ENCODE measurements around the gene RBM19. TPM values are rescaled to one million over a fixed set of nuclear protein-coding genes. Genes with fewer than 3 reads are reported as not detected.

The RBM19 gene
- total and polyA plus RNA-seq, 2 donors (not counting 1 experiment from before 2014, with no cell fraction given) = 10.5 to 16.5 TPM

DNA sequence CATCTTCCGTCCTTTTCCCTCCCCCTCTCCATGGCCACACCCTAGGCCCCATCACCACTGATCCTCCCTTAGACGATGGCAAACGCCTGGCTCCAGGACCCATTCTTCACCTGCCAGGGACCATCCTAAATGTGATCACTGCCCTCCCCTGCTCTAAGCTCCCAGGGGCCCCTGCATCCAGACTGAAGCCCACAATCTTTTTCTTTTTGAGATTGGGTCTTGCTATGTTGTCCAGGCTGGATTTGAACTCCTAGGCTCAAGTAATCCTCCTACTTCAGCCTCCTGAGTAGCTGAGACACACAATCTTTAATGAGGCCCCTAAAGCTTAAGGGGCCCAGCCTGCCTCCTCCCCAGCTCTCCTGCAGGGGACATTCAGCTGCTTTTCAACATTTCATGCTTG is 15.3 kb downstream of the RBM19 start:
- no peak for TF ChIP-seq EZH2 (IDR thresholded peaks at IDR 0.05; ENCODE audit: low read length, missing control alignments)
- TF ChIP-seq, protein P1, sequence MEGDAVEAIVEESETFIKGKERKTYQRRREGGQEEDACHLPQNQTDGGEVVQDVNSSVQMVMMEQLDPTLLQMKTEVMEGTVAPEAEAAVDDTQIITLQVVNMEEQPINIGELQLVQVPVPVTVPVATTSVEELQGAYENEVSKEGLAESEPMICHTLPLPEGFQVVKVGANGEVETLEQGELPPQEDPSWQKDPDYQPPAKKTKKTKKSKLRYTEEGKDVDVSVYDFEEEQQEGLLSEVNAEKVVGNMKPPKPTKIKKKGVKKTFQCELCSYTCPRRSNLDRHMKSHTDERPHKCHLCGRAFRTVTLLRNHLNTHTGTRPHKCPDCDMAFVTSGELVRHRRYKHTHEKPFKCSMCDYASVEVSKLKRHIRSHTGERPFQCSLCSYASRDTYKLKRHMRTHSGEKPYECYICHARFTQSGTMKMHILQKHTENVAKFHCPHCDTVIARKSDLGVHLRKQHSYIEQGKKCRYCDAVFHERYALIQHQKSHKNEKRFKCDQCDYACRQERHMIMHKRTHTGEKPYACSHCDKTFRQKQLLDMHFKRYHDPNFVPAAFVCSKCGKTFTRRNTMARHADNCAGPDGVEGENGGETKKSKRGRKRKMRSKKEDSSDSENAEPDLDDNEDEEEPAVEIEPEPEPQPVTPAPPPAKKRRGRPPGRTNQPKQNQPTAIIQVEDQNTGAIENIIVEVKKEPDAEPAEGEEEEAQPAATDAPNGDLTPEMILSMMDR (conservative IDR thresholded peaks at IDR 0.05 in 1 of 2, IDR thresholded peaks at IDR 0.05 in 1 of 2; ENCODE audit: low read depth in 1 of 2, low read length in 2 of 2) = no peak
- Histone ChIP-seq H3K4me1 (ENCODE audit: control insufficient read depth, extremely low read depth, insufficient read depth, low read length) (no peaks in the 10 kb centered on the region), H3K4me3 (replicated peaks in 1 of 4; ENCODE audit: control extremely low read depth in 1 of 4, insufficient read depth in 1 of 4, low read depth in 3 of 4, low read length in 4 of 4) (no peak overlapping the region), H3K9me3 (ENCODE audit: control insufficient read depth, insufficient read depth, low read depth, low read length) (no peaks in the 10 kb centered on the region), H3K79me2 (ENCODE audit: control insufficient read depth, insufficient read depth, low read length) (no peaks in the 10 kb centered on the region), H3K36me3 (ENCODE audit: control insufficient read depth, insufficient read depth, low read length) (peaks cover 18% of the 10 kb centered on the region), H3K27ac (ENCODE audit: insufficient read depth, low read length) (no peak overlapping the region), H2AFZ (ENCODE audit: low read length) (no peak overlapping the region), H3K4me2 (ENCODE audit: extremely low read depth, insufficient read depth, low read length) (no peak overlapping the region), H3K27me3 (ENCODE audit: control insufficient read depth, insufficient read depth, low read length) (no peaks in the 10 kb centered on the region), H4K20me1 (ENCODE audit: control insufficient read depth, extremely low read depth, insufficient read depth, low read length) (no peaks in the 10 kb centered on the region), H3K9ac (ENCODE audit: insufficient read depth, low read length) (no peak overlapping the region)
- no peak for DNase-seq (ENCODE audit: low read depth in 2 of 2)

DNA sequence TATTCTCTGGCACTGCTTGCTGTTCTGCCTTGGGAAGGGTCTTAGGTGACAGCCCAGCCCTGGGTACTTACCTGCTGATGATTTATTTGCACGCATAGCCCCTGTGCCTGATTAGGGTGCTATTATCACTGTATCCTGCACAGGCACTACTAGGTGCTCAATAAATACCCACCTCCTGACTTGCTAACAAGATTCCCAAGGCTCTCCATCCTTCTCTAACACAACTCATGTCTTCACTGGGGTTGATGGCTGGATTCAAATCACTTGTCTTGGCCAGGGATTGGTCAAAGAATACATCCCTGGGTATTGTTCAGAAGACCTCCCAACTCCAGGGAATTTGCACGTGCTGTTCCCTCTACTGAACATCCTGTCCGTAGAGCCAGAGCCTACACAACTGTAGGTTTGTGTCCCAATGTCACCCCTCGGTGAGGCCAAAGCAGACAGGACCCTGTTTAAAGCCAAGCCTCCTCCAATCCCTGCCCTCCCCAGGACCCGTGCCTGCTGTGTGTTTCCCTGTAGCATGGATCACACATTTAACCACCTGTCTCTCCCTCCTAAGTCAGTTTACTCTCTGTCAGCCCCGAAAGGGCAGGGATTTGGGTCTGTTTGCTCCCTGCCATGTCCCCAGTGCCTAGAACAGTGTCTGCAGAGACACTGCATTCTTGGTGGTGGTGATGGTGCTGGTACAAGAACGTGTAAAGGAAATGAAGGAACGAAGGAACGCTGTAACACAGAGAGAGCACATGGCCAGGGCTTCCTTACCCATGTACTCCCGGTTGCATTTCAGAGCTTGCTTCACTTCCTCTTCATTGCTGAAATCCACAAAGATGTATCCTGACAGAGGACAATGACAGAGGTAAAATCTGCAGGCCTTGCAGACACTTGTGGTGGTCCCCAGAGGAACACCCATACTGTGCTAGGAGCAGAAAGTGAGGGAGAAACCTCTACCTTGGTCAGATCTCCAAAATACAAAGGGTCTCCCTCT is 16.5 kb downstream of the RBM19 start:
- Histone ChIP-seq H3K4me1 (ENCODE audit: control insufficient read depth, extremely low read depth, insufficient read depth, low read length) (no peaks in the 10 kb centered on the region), H3K9me3 (ENCODE audit: control insufficient read depth, insufficient read depth, low read depth, low read length) (no peaks in the 10 kb centered on the region), H3K27ac (ENCODE audit: insufficient read depth, low read length) (no peak overlapping the region), H2AFZ (ENCODE audit: low read length) (no peak overlapping the region), H3K79me2 (ENCODE audit: control insufficient read depth, insufficient read depth, low read length) (no peaks in the 10 kb centered on the region), H3K4me3 (replicated peaks in 1 of 4; ENCODE audit: control extremely low read depth in 1 of 4, insufficient read depth in 1 of 4, low read depth in 3 of 4, low read length in 4 of 4) (no peak overlapping the region), H3K4me2 (ENCODE audit: extremely low read depth, insufficient read depth, low read length) (no peak overlapping the region), H3K9ac (ENCODE audit: insufficient read depth, low read length) (no peak overlapping the region), H4K20me1 (ENCODE audit: control insufficient read depth, extremely low read depth, insufficient read depth, low read length) (no peaks in the 10 kb centered on the region), H3K27me3 (ENCODE audit: control insufficient read depth, insufficient read depth, low read length) (no peaks in the 10 kb centered on the region), H3K36me3 (ENCODE audit: control insufficient read depth, insufficient read depth, low read length) (peaks cover 12% of the 10 kb centered on the region)
- no peak for DNase-seq (ENCODE audit: low read depth in 2 of 2)
- no peak for TF ChIP-seq EZH2 (IDR thresholded peaks at IDR 0.05; ENCODE audit: low read length, missing control alignments)
- TF ChIP-seq, protein P1 (conservative IDR thresholded peaks at IDR 0.05 in 1 of 2, IDR thresholded peaks at IDR 0.05 in 1 of 2; ENCODE audit: low read depth in 1 of 2, low read length in 2 of 2) = no peak

DNA sequence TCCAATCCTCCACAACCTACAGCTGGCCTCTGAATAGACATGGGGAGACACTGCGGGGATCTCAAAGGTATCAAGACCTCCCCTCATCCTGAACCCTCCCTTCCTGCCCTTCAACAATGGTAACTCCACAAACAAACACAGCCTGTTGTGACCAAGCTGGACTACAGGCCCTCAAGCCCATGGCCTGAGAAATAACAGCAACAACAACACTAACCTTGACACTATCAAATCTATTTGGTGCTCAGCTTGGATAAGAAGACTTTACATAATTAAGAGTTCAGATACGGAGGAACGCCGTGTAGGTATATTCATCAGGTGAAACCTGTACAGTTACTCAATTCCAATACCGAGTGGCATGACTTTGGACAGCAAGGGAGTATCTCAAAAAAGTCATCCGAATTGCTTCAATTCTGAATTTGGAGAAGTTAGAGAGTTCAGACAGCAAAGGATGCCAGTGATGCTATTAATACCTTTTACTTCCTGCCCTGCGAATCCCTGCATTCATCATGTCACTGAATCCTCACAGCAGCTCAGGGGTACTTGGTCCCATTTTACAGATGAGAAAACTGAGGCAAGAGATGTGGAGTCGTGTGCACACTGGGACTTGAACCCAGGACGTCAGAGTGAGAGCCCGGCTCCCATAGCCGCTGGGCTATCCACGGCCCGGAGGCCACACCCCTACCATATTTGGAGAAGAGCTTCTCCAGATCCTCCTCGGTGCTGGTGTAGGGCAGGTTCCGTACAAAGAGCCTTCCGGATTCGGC is 17.8 kb downstream of the RBM19 start:
- no peak for TF ChIP-seq EZH2 (IDR thresholded peaks at IDR 0.05; ENCODE audit: low read length, missing control alignments)
- TF ChIP-seq, protein P1 (conservative IDR thresholded peaks at IDR 0.05 in 1 of 2, IDR thresholded peaks at IDR 0.05 in 1 of 2; ENCODE audit: low read depth in 1 of 2, low read length in 2 of 2) = no peak
- Histone ChIP-seq H3K4me2 (ENCODE audit: extremely low read depth, insufficient read depth, low read length) (no peak overlapping the region), H3K4me3 (replicated peaks in 1 of 4; ENCODE audit: control extremely low read depth in 1 of 4, insufficient read depth in 1 of 4, low read depth in 3 of 4, low read length in 4 of 4) (no peak overlapping the region), H3K79me2 (ENCODE audit: control insufficient read depth, insufficient read depth, low read length) (no peaks in the 10 kb centered on the region), H3K4me1 (ENCODE audit: control insufficient read depth, extremely low read depth, insufficient read depth, low read length) (no peaks in the 10 kb centered on the region), H3K9me3 (ENCODE audit: control insufficient read depth, insufficient read depth, low read depth, low read length) (no peaks in the 10 kb centered on the region), H3K27ac (ENCODE audit: insufficient read depth, low read length) (no peak overlapping the region), H2AFZ (ENCODE audit: low read length) (no peak overlapping the region), H3K9ac (ENCODE audit: insufficient read depth, low read length) (no peak overlapping the region), H3K36me3 (ENCODE audit: control insufficient read depth, insufficient read depth, low read length) (peaks cover 11% of the 10 kb centered on the region), H4K20me1 (ENCODE audit: control insufficient read depth, extremely low read depth, insufficient read depth, low read length) (no peaks in the 10 kb centered on the region), H3K27me3 (ENCODE audit: control insufficient read depth, insufficient read depth, low read length) (no peaks in the 10 kb centered on the region)
- no peak for DNase-seq (ENCODE audit: low read depth in 2 of 2)
